GM18873 (cell line): ENCODE measurements around the gene NCOA1.
A peak's percentile ranks its signal among the peaks of the same experiment; 100 is the strongest.
"Not testable (repeated sequence)": the region's sequence is repeated elsewhere in the genome, so short reads cannot be mapped to it uniquely, and the experiment has no call there.

Experiments
- ATAC-seq: cut with Tn5 transposase; IDR thresholded peaks from one replicate; pipeline ENCODE4 v1.9.1; 2021; ENCODE audit warnings: mild to moderate bottlenecking, moderate library complexity, moderate number of reproducible peaks; ENCODE audit not compliant: unreplicated experiment, low FRiP score

Gene NCOA1

GRCh38 chr2:24490690-24491541 is at the start of gene NCOA1:
TSS of gene NCOA1 (plus strand) at chr2:24491254. CDS start at chr2:24658678, 167,424 bp downstream.
- peak; percentile 55 for ATAC-seq

- no peak for ATAC-seq
Measured at GRCh38 chr2:24448797-24449196, 42.3 kb upstream of the NCOA1 start.

- no peak for ATAC-seq
Measured at GRCh38 chr2:24449344-24449743, 41.7 kb upstream of the NCOA1 start.

GRCh38 chr2:24451805-24452501 is 39.1 kb upstream of the NCOA1 start:
- no peak for ATAC-seq

GRCh38 chr2:24452502-24452885 is 38.6 kb upstream of the NCOA1 start:
- ATAC-seq = no peak

GRCh38 chr2:24453379-24454073 is 37.5 kb upstream of the NCOA1 start:
- no peak for ATAC-seq

GRCh38 chr2:24454294-24454693 is 36.8 kb upstream of the NCOA1 start:
- no peak for ATAC-seq

GRCh38 chr2:24456599-24457556 is 34.2 kb upstream of the NCOA1 start:
- ATAC-seq = no peak

GRCh38 chr2:24457696-24458386 is 33.2 kb upstream of the NCOA1 start:
- ATAC-seq = no peak

- no peak for ATAC-seq
Measured at GRCh38 chr2:24459224-24460161, 31.6 kb upstream of the NCOA1 start.

- ATAC-seq = no peak
Measured at GRCh38 chr2:24461685-24462084, 29.4 kb upstream of the NCOA1 start.

- ATAC-seq = no peak
Measured at GRCh38 chr2:24463271-24463670, 27.8 kb upstream of the NCOA1 start.

GRCh38 chr2:24466871-24467870 is 23.9 kb upstream of the NCOA1 start:
- ATAC-seq = no peak

GRCh38 chr2:24468453-24468852 is 22.6 kb upstream of the NCOA1 start:
- not testable (repeated sequence) for ATAC-seq

- no peak for ATAC-seq
Measured at GRCh38 chr2:24469148-24469650, 21.9 kb upstream of the NCOA1 start.

GRCh38 chr2:24471662-24472061 is 19.4 kb upstream of the NCOA1 start:
- no peak for ATAC-seq

GRCh38 chr2:24472416-24472815 is 18.6 kb upstream of the NCOA1 start:
- no peak for ATAC-seq
